ENCODE data around the gene FSTL1.

FSTL1 gene

DNA sequence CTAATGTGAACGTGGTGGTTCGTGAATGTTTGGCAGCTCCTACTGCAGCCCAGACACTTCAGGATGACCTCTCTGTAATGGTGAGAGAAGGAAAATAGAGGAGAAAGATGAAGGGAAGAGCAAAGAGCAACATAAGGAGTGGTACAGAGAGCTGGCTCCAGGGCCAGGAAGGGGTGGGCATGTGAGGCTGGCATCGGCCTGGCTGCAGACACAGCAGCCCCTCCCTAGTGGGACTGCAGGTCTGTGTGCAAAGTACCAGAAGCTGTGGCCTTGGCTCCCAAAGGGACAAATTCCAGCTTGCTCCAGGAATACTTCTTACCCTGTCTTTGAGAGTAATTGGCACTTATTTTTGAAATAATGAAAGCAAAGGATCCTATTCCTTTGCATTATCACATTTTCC is 10.0 kb downstream of the FSTL1 start:
- DNase-seq (ENCODE audit: low read depth in 2 of 2, low spot score in 1 of 2): no peak

- DNase-seq (ENCODE audit: low read depth in 2 of 2, low spot score in 1 of 2): no peak
Measured at GRCh38 chr3:120440001-120440703, 10.6 kb downstream of the FSTL1 start.

- DNase-seq (ENCODE audit: low read depth in 2 of 2, low spot score in 1 of 2): no peak
Measured at GRCh38 chr3:120438665-120439370, 12.0 kb downstream of the FSTL1 start.

DNA sequence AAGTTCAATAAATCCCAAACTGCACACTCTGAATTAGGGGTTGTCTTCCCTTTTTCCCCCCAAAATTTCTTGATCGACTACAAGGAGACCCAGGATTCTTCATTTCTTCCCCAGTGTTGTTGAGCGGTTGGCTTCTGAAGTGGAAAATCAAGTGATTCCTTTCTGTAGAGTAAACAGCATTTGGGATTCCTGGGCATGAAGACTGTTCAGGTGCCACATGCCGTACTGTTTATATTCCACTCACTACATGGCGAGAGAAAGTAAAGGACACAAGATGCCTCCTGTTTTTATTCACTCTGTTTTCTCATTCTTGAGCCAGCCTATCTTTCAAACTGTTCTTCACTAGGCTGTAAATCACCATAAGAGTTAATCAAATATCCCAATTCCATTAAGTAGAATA is 12.6 kb downstream of the FSTL1 start:
- no peak for DNase-seq (ENCODE audit: low read depth in 2 of 2, low spot score in 1 of 2)

GRCh38 chr3:120437559-120437958 is 13.2 kb downstream of the FSTL1 start:
- DNase-seq (ENCODE audit: low read depth in 2 of 2, low spot score in 1 of 2): no peak

DNA sequence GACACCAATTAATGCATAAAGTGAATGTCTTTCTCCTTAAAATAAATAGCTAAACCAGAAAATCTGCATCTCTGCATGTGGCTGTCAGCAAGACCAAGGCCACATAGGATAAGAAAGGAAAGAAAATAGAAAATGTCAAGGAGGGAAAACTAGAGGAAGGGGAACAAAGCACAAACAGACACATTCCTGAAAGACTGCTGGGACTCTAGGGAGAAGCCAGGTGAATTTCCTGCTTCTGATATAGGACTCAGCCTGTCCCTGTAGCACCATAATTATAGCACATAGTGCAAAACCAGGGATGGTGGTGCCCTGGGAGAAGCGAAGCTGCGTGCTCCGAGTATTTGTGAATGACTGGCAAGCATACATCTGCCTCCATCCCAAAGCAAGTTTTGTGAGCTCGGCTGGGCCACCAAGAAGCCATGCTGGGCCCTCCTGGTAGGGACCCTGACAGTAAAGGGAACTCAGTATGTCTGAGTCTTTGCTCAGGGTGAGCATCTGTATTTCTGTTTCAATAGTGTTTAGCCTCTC is 14.2 kb downstream of the FSTL1 start:
- DNase-seq (ENCODE audit: low read depth in 2 of 2, low spot score in 1 of 2): no peak

GRCh38 chr3:120435621-120436020 is 15.2 kb downstream of the FSTL1 start:
- no peak for DNase-seq (ENCODE audit: low read depth in 2 of 2, low spot score in 1 of 2)

DNA sequence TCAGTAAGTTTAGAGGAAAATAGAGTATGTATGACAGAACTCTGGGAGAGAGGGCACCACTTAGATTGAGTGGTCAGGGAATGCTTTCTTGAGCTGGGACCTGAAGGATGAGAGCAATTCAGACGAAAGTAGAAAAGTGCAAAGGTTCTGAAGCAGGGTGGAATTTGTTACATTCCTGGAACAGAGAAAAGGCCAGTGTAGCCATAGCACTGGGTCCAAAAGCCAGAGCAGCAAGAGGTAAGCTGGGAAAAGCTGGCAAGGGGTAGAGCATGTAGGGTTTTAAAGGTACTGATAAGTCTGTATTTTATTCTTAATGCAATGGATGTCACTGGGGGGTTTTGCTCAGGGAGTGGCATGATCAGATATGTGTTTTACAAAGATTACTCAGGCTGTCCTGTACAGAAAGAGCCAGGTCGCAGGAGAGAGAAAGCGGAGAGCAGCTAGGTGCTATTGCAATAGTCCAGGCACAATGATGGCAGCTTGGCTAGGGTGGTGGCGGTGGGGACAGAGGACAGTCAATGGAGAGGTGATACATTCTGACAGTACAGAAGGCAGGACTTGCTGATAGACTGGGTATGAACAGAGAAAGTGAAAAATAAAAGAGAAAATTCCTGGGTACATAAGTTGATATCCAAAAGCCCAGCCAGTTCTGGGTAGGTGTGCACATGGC is 17.0 kb downstream of the FSTL1 start:
- no peak for DNase-seq (ENCODE audit: low read depth in 2 of 2, low spot score in 1 of 2)

GRCh38 chr3:120432150-120432860 is 18.5 kb downstream of the FSTL1 start:
- DNase-seq (ENCODE audit: low read depth in 2 of 2, low spot score in 1 of 2): no peak

GRCh38 chr3:120429921-120430361 is 20.9 kb downstream of the FSTL1 start:
- no peak for DNase-seq (ENCODE audit: low read depth in 2 of 2, low spot score in 1 of 2)

DNA sequence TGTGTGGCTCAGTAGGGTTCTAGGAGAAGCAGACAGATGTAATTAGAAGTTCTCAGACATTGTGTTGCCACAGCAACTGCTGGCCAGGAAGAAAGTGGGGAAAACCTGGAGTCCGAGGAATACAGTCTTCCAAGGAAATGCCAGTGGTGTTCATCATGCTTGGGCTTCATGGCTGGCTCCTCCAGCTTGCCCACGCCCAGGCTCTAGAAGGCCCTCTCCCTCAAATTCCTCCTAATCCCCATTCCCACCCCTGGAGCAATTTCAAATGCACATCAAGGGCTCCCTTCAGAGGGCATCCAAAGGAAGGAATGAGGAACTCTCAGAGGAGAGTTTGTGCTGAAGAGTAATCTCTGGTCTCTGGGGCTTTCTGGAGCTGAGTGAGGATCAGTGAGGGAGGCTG is 21.9 kb downstream of the FSTL1 start:
- DNase-seq (ENCODE audit: low read depth in 2 of 2, low spot score in 1 of 2): no peak

DNA sequence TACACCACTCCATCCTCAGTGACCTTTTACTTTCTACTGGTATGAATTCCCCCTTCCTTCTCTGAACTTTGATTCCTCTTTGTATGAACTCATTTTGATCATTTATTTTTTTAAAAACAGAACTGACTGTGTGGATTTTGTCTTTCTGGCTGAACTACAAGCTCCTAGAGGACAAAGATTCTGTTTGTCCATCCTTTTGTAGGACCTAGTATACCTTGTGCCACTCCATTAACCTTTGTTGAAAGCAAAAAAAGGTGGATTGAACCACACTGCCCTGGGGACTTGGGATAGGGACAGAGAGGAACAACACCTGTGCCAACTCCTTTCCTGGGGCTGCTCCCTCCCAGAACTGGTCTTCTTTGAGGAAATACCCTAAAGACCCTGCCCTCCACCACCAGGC is 23.6 kb downstream of the FSTL1 start:
- DNase-seq (ENCODE audit: low read depth in 2 of 2, low spot score in 1 of 2): no peak

GRCh38 chr3:120425572-120426250 is 25.1 kb downstream of the FSTL1 start:
- DNase-seq (ENCODE audit: low read depth in 2 of 2, low spot score in 1 of 2): no peak

DNA sequence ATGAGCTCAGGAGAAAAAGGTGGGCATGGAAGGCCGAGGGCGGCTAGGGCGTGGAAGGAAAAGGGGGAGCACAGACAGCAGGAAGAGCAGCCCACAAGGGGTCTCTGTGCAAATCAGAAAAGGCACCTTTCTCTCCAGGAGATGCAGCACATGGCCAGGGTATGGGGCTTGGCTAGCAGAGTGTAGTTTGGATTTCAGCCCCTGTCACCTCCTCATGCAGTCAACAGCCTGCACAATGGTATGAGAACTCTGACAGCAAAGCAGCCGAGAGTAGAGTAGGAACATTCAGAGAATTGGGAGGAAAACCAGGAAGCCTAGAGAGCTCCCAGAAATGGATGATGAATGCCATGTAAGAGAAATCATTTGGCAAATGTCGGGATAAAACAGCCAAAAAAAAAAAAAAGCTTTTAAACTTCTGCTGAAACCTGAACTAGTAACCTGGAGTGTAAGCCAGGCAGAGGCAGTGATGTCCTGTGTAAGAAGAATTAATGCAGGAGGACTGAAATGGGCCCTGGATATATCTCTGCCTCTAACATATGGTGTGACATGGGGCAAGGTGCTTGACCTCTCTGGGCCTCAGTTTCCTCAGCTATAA is 25.7 kb downstream of the FSTL1 start:
- DNase-seq (ENCODE audit: low read depth in 2 of 2, low spot score in 1 of 2): no peak

DNA sequence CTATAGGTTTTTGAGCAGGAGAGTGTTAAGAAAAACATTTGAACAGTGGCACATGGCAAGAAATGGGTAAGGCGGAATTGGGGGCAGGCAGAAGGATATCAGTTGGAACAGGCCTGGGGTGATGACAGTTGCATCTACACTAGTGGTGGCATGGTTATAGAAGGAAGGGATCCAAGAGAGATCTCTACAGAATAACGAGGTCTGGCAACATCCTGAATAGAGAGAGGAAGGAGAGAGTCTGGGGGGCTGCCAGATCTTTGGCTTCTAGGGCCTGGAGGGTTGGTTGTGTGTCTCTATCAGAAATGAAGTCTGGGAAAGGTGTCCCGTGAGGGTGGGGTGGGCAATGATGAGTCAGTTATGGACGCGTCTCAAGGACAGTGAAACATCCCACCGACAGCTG is 26.3 kb downstream of the FSTL1 start:
- no peak for DNase-seq (ENCODE audit: low read depth in 2 of 2, low spot score in 1 of 2)

DNA sequence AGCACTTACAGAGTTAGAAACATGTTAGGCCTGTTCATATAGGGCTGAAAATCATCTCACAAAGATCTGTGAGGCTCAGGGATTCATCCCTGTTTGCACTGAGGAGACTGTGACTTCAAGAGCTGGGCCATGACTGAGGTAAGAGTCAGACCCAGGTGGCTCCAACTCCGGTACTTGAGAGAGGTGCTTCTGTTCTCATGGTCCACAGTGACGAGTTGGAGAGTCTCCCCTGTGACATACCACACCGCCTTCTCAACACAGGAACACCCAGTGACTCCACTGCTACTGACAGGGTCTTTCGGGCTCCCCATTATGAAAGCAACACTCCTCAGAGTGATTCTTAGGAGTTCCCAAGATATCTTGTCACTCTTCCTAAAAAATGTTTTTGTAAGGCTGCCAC is 27.4 kb downstream of the FSTL1 start:
- DNase-seq (ENCODE audit: low read depth in 2 of 2, low spot score in 1 of 2): no peak

- DNase-seq (ENCODE audit: low read depth in 2 of 2, low spot score in 1 of 2): no peak
Measured at GRCh38 chr3:120421926-120422325, 28.9 kb downstream of the FSTL1 start.

DNA sequence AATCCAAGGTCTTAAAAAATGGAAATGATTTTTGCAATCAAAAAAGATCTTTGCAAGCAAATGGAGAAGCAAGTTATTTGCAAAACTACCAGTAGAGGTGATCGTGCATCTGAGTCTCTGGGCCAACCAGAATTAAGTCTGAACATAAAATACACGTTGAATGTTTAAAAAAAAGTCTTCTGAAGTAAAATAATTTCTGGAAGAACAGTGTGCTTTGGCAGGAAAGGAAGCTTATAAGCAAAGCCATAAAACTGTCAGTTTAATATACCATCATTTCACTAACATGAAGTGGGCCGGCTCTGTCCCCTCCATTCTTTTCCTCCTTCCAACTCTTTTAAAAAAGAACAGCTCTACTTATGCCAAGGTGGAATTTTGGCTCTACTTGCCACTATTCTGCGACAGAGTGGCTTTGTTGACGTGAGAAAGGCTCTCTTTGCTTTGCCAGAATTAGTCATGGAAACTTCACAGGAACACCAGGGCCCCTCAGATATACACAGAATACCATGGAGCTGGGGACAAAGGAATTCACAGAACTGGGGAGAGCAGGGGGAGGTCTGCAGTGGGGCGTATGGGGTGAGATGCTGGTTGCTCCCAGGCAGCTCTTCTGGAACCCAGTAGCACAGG is 29.8 kb downstream of the FSTL1 start:
- no peak for DNase-seq (ENCODE audit: low read depth in 2 of 2, low spot score in 1 of 2)

DNA sequence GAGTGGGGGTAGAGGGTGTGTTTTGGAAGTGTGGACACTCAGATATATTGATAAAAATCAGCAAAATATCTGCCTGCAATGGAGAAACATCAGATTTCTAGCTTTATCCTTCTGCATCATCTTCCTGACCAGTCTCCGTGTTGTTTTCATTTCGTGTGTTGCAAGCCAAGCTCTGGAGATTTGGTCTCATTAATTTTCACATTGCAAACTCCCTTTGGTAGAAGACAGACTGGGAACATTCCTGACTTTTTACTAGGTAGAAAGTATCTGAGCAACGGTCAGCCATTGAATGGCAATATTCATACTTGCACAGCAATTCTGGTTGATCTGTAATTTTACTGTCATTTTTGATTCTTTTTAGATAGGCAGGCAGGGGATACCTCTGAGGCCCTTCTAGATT is 30.4 kb downstream of the FSTL1 start:
- no peak for DNase-seq (ENCODE audit: low read depth in 2 of 2, low spot score in 1 of 2)

GRCh38 chr3:120419797-120420196 is 31.0 kb downstream of the FSTL1 start:
- DNase-seq (ENCODE audit: low read depth in 2 of 2, low spot score in 1 of 2): no peak

Measured in stimulated activated CD8-positive, alpha-beta memory T cell treated with anti-CD3 and anti-CD28 coated beads, Interleukin-4, amount 100 ng/mL, for 1 hour (primary cell).